ENCODE results near the gene ADGRA3. TPM values are rescaled to one million over a fixed set of nuclear protein-coding genes. Genes with fewer than 3 reads are reported as not detected.

ADGRA3 gene
- total and polyA plus RNA-seq, 7 experiments from 2014 or later: 0.60 to 5.2 (median 4.3) TPM

- no peak overlapping the region for H3K4me3 Mint-ChIP-seq
Measured at GRCh38 chr4:22539251-22539650, 23.4 kb upstream of the ADGRA3 start.

GRCh38 chr4:22537864-22538263, 22.0 kb upstream of the ADGRA3 start:
- no peak for DNase-seq
- intact Hi-C loops (cut with micrococcal nuclease): no loop called here
- Histone ChIP-seq H3K9me3 (ENCODE audit: control insufficient read depth in 2 of 3, low read length in 3 of 3) (peaks cover 0 to 4% (median 0%) of the 10 kb centered on the region in 3 experiments), H3K27ac (ENCODE audit: low read depth, low read length) (no peak overlapping the region), H3K27me3 (ENCODE audit: control insufficient read depth in 2 of 2, insufficient read depth in 2 of 2, low read length in 2 of 2) (no peaks in the 10 kb centered on the region), H3K4me1 (ENCODE audit: control insufficient read depth in 2 of 2, insufficient read depth in 2 of 2, low read length in 2 of 2) (no peaks in the 10 kb centered on the region), H3K4me3 (ENCODE audit: low read length) (no peak overlapping the region), H3K36me3 (ENCODE audit: control insufficient read depth in 2 of 3, insufficient read depth in 3 of 3, low read length in 3 of 3) (no peaks in the 10 kb centered on the region)
- ChIA-PET CTCF (no interaction called here), POLR2A (no interaction called here)
- Mint-ChIP-seq H3K27me3 (peaks cover 0 to 5% (median 0%) of the 10 kb centered on the region in 5 donors), H3K4me3 (no peak overlapping the region), H3K4me1 (no peaks in the 10 kb centered on the region), H3K9me3 (peaks cover 7 to 34% (median 16%) of the 10 kb centered on the region in 11 donors), H3K27ac (no peak overlapping the region), H3K36me3 (peaks cover 0 to 9% (median 0%) of the 10 kb centered on the region in 5 donors)
- no peak for ATAC-seq

More at GRCh38 chr4:22539251-22539650, 23.4 kb upstream of the ADGRA3 start:
- DNase-seq: no peak
- no peak overlapping the region for H3K27ac Mint-ChIP-seq
- Histone ChIP-seq H3K9me3 (ENCODE audit: control insufficient read depth in 2 of 3, low read length in 3 of 3) (peaks cover 0 to 4% (median 0%) of the 10 kb centered on the region in 3 experiments), H3K36me3 (ENCODE audit: control insufficient read depth in 2 of 3, insufficient read depth in 3 of 3, low read length in 3 of 3) (no peaks in the 10 kb centered on the region), H3K27me3 (ENCODE audit: control insufficient read depth in 2 of 2, insufficient read depth in 2 of 2, low read length in 2 of 2) (no peaks in the 10 kb centered on the region), H3K4me3 (ENCODE audit: low read length) (no peak overlapping the region), H3K4me1 (ENCODE audit: control insufficient read depth in 2 of 2, insufficient read depth in 2 of 2, low read length in 2 of 2) (no peaks in the 10 kb centered on the region), H3K27ac (ENCODE audit: low read depth, low read length) (no peak overlapping the region)
- POLR2A ChIA-PET: no interaction called here
- H3K4me1 Mint-ChIP-seq: no peaks in the 10 kb centered on the region
- H3K27me3 Mint-ChIP-seq: peaks cover 0 to 5% (median 0%) of the 10 kb centered on the region in 5 donors
- H3K36me3 Mint-ChIP-seq: peaks cover 0 to 5% (median 0%) of the 10 kb centered on the region in 5 donors
- H3K9me3 Mint-ChIP-seq: peaks cover 4 to 20% (median 11%) of the 10 kb centered on the region in 11 donors
- CTCF ChIA-PET: no interaction called here
- intact Hi-C loops (cut with micrococcal nuclease): no loop called here
- no peak for ATAC-seq

- DNase-seq: no peak
- ATAC-seq: no peak
- Mint-ChIP-seq H3K9me3 (peaks cover 8 to 53% (median 23%) of the 10 kb centered on the region in 11 donors), H3K27me3 (no peaks in the 10 kb centered on the region), H3K4me1 (no peaks in the 10 kb centered on the region), H3K4me3 (no peak overlapping the region), H3K36me3 (peaks cover 0 to 9% (median 0%) of the 10 kb centered on the region in 5 donors), H3K27ac (no peak overlapping the region)
- ChIA-PET CTCF (no interaction called here), POLR2A (interaction anchor here (0.6 kb wide), 1 partner anchor 9 kb away, joined by 4 read pairs; no protein-coding TSS in a partner anchor)
- no peak overlapping the region for H3K27ac ChIP-seq (ENCODE audit: low read depth, low read length)
- H3K9me3 ChIP-seq (ENCODE audit: control insufficient read depth in 2 of 3, low read length in 3 of 3): peaks cover 0 to 4% (median 0%) of the 10 kb centered on the region in 3 experiments
- H3K36me3 ChIP-seq (ENCODE audit: control insufficient read depth in 2 of 3, insufficient read depth in 3 of 3, low read length in 3 of 3): no peaks in the 10 kb centered on the region
- no peaks in the 10 kb centered on the region for H3K27me3 ChIP-seq (ENCODE audit: control insufficient read depth in 2 of 2, insufficient read depth in 2 of 2, low read length in 2 of 2)
- H3K4me1 ChIP-seq (ENCODE audit: control insufficient read depth in 2 of 2, insufficient read depth in 2 of 2, low read length in 2 of 2): no peaks in the 10 kb centered on the region
- intact Hi-C loops (cut with micrococcal nuclease): no loop called here
- no peak overlapping the region for H3K4me3 ChIP-seq (ENCODE audit: low read length)
Measured at GRCh38 chr4:22534374-22534773, 18.5 kb upstream of the ADGRA3 start.

- H3K9me3 Mint-ChIP-seq: peaks cover 8 to 53% (median 23%) of the 10 kb centered on the region in 11 donors
- ATAC-seq: no peak
Measured at GRCh38 chr4:22532896-22533295, 17.0 kb upstream of the ADGRA3 start.

GRCh38 chr4:22532117-22532516, 16.3 kb upstream of the ADGRA3 start:
- H3K27ac ChIP-seq (ENCODE audit: low read depth, low read length): no peak overlapping the region
- H3K27ac Mint-ChIP-seq: no peak overlapping the region
- POLR2A ChIA-PET: no interaction called here
- DNase-seq (no peak), ATAC-seq (no peak)
- H3K4me1 ChIP-seq (ENCODE audit: control insufficient read depth in 2 of 2, insufficient read depth in 2 of 2, low read length in 2 of 2): no peaks in the 10 kb centered on the region
- intact Hi-C loops (cut with micrococcal nuclease): no loop called here
- no peaks in the 10 kb centered on the region for H3K27me3 Mint-ChIP-seq
- no peaks in the 10 kb centered on the region for H3K36me3 ChIP-seq (ENCODE audit: control insufficient read depth in 2 of 3, insufficient read depth in 3 of 3, low read length in 3 of 3)
- H3K9me3 ChIP-seq (ENCODE audit: control insufficient read depth in 2 of 3, low read length in 3 of 3): peaks cover 0 to 4% (median 0%) of the 10 kb centered on the region in 3 experiments
- H3K27me3 ChIP-seq (ENCODE audit: control insufficient read depth in 2 of 2, insufficient read depth in 2 of 2, low read length in 2 of 2): no peaks in the 10 kb centered on the region
- peaks cover 8 to 53% (median 23%) of the 10 kb centered on the region in 11 donors for H3K9me3 Mint-ChIP-seq
- H3K4me3 Mint-ChIP-seq: no peak overlapping the region
- no peak overlapping the region for H3K4me3 ChIP-seq (ENCODE audit: low read length)
- CTCF ChIA-PET: no interaction called here
- peaks cover 0 to 9% (median 0%) of the 10 kb centered on the region in 5 donors for H3K36me3 Mint-ChIP-seq
- no peaks in the 10 kb centered on the region for H3K4me1 Mint-ChIP-seq

More at GRCh38 chr4:22532896-22533295, 17.0 kb upstream of the ADGRA3 start:
- no peak for DNase-seq
- intact Hi-C loops (cut with micrococcal nuclease): no loop called here
- Histone ChIP-seq H3K27me3 (ENCODE audit: control insufficient read depth in 2 of 2, insufficient read depth in 2 of 2, low read length in 2 of 2) (no peaks in the 10 kb centered on the region), H3K36me3 (ENCODE audit: control insufficient read depth in 2 of 3, insufficient read depth in 3 of 3, low read length in 3 of 3) (no peaks in the 10 kb centered on the region), H3K4me3 (ENCODE audit: low read length) (no peak overlapping the region), H3K27ac (ENCODE audit: low read depth, low read length) (no peak overlapping the region), H3K9me3 (ENCODE audit: control insufficient read depth in 2 of 3, low read length in 3 of 3) (peaks cover 0 to 4% (median 0%) of the 10 kb centered on the region in 3 experiments), H3K4me1 (ENCODE audit: control insufficient read depth in 2 of 2, insufficient read depth in 2 of 2, low read length in 2 of 2) (no peaks in the 10 kb centered on the region)
- Mint-ChIP-seq H3K36me3 (peaks cover 0 to 9% (median 0%) of the 10 kb centered on the region in 5 donors), H3K4me3 (no peak overlapping the region), H3K27ac (no peak overlapping the region), H3K27me3 (no peaks in the 10 kb centered on the region), H3K4me1 (no peaks in the 10 kb centered on the region)
- CTCF ChIA-PET: no interaction called here
- POLR2A ChIA-PET: no interaction called here

GRCh38 chr4:22531311-22532019, 15.6 kb upstream of the ADGRA3 start:
- POLR2A ChIA-PET: no interaction called here

GRCh38 chr4:22524895-22525294, 9.0 kb upstream of the ADGRA3 start:
- CTCF ChIA-PET: no interaction called here
- DNase-seq (no peak), ATAC-seq (no peak)
- H3K9me3 ChIP-seq (ENCODE audit: control insufficient read depth in 2 of 3, low read length in 3 of 3): no peaks in the 10 kb centered on the region
- Mint-ChIP-seq H3K27ac (no peak overlapping the region), H3K27me3 (no peaks in the 10 kb centered on the region), H3K4me3 (no peak overlapping the region), H3K4me1 (no peaks in the 10 kb centered on the region), H3K9me3 (no peaks in the 10 kb centered on the region), H3K36me3 (no peaks in the 10 kb centered on the region)
- intact Hi-C loops (cut with micrococcal nuclease): no loop called here
- no peak overlapping the region for H3K27ac ChIP-seq (ENCODE audit: low read depth, low read length)
- POLR2A ChIA-PET: no interaction called here
- H3K27me3 ChIP-seq (ENCODE audit: control insufficient read depth in 2 of 2, insufficient read depth in 2 of 2, low read length in 2 of 2): no peaks in the 10 kb centered on the region
- H3K4me1 ChIP-seq (ENCODE audit: control insufficient read depth in 2 of 2, insufficient read depth in 2 of 2, low read length in 2 of 2): no peaks in the 10 kb centered on the region
- no peak overlapping the region for H3K4me3 ChIP-seq (ENCODE audit: low read length)
- H3K36me3 ChIP-seq (ENCODE audit: control insufficient read depth in 2 of 3, insufficient read depth in 3 of 3, low read length in 3 of 3): no peaks in the 10 kb centered on the region

More at GRCh38 chr4:22531311-22532019, 15.6 kb upstream of the ADGRA3 start:
- Mint-ChIP-seq H3K27me3 (no peaks in the 10 kb centered on the region), H3K36me3 (peaks cover 0 to 9% (median 0%) of the 10 kb centered on the region in 5 donors), H3K4me1 (no peaks in the 10 kb centered on the region), H3K9me3 (peaks cover 8 to 53% (median 23%) of the 10 kb centered on the region in 11 donors), H3K27ac (no peak overlapping the region), H3K4me3 (no peak overlapping the region)
- intact Hi-C loops (cut with micrococcal nuclease): no loop called here
- DNase-seq (no peak), ATAC-seq (no peak)
- H3K27me3 ChIP-seq (ENCODE audit: control insufficient read depth in 2 of 2, insufficient read depth in 2 of 2, low read length in 2 of 2): no peaks in the 10 kb centered on the region
- CTCF ChIA-PET: no interaction called here
- no peak overlapping the region for H3K27ac ChIP-seq (ENCODE audit: low read depth, low read length)
- H3K9me3 ChIP-seq (ENCODE audit: control insufficient read depth in 2 of 3, low read length in 3 of 3): peaks cover 0 to 4% (median 0%) of the 10 kb centered on the region in 3 experiments
- H3K4me1 ChIP-seq (ENCODE audit: control insufficient read depth in 2 of 2, insufficient read depth in 2 of 2, low read length in 2 of 2): no peaks in the 10 kb centered on the region
- no peak overlapping the region for H3K4me3 ChIP-seq (ENCODE audit: low read length)
- H3K36me3 ChIP-seq (ENCODE audit: control insufficient read depth in 2 of 3, insufficient read depth in 3 of 3, low read length in 3 of 3): no peaks in the 10 kb centered on the region
